HG03565 (cell line): Measurements from ENCODE around the gene MYD88.
A peak's percentile ranks its signal among the peaks of the same experiment; 100 is the strongest.

ENCODE experiments used
- ATAC-seq: cut with Tn5 transposase; IDR thresholded peaks from one replicate; pipeline ENCODE4 v1.9.1; 2021; ENCODE audit warnings: mild to moderate bottlenecking, moderate library complexity; ENCODE audit not compliant: unreplicated experiment

MYD88 gene

DNA sequence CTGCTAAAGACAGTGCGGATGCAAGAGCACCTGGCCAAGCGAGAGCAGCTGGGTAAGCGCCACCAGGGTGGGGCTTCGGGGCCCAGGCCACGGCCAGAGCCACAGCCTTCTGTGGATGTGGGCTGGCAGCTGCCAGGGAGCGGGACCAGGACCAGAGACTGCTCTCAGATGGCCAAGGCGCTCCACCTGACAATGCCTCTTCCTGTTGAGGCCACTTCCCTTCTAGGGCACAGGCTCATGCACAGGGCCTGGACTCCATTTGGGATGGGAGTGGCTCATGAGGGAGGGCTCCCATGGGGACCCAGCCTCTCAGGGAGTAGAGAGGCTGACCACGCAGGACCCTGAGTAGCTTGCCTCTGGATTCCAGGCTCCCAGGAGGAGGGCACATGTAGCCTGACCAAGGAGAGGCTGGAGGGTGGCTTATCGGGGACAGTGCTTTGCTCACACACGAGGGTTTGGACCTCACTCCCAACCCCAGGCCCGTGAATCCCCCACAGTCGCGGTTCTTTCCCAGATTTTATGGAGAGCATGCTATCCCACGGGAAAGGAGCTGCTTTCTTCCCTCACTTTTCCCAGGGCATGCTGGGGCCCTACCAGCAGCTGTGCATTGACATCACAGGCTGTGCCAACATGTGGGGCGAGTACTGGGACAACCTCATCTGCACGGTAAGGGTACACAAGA is 26.6 kb upstream of the MYD88 start:
- ATAC-seq: no peak

DNA sequence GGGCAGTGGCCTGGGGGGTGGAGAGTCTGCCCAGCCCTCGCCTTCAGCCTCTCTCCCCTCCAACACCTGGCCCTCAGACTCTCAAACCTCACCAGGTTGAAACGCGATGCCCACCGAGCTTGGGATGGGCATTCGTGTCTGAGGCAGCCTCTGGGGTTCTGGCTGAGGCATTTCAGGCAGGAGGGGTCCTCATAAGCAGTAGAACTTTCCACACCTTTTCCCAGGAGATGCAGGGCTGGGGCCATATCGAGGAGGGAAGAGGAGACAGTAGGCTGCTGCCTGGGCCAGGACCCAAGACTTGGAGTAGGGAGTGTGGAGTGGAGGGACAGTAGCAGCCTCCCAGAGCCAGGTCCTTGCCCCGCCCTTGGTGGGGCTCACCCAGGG is 26.1 kb upstream of the MYD88 start:
- no peak for ATAC-seq

DNA sequence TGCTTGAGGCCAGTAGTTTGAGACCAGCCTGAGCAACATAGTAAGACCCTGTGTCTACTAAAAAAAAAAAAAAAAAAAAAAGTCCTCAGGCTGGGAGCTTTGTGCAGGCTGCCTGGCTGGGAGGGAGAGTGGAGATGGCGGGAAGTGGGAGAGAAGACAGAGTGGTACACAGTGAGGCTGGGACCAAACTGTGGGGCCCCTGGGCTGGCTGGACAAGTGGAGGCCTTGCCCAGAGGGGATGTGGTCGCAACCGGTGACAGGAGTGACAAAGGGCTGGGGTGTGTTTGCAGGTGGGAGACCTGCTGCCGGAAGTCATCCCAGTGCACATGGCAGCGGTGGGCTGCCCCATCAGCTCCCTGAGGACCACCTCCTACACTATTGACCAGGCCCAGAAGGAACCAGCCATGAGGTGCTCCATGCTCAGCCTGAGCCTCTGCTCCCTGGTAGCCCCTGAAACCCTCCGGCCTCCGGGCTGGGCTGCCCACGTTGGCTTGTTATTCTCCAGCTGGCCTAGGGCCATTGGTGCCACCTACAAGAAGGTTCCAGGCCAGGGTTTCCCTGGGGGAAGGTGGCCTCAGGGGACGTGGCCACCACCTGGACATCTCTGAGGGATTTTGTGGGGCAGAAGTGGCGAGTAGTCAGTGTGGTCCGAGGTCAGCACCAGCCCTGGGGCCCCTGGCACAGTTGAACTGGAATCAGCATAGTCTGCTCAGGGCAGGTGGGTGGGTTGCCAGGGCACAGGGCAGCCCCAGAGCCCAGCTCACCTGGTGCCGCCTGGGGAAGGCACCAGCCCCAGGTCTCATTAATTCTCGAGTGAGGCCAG is 24.2 kb upstream of the MYD88 start:
- ATAC-seq: no peak

DNA sequence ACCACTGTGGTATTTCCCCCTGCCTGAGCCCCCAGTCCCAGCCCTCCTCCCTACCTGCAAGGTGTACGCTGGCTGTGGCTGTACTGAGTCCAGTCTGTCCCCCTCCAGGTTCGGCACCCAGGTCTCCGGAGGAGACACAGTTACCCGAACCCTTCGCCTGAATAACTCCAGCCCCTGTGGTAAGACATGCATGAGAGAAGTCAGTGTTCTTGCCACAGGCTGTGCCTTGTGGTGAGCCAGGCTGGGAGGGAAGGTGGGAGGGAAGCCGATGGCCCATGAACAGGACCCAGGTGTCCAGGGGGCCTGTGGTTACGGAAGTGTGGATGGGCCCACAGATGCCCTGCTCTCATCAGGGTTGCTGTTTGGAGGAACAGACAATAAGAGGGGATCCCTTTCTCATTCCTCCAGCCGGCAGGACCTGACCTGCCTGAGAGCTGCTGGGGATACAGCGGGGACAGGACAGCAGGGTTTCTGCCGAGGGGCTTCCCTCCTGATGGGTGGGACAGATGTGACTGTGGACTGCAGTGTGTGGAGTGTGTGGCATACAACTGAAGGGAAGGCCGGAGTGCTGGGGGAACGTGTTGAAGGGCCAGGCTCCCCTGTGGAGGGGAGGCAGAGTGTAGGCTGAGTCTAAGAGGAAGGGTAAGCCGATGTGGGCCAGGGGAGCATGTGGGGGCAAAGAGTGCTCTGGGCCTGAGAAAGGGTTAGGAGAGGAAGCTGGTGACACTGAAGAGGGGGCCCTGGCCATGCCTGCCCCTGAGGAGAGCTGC is 23.4 kb upstream of the MYD88 start:
- ATAC-seq: no peak

DNA sequence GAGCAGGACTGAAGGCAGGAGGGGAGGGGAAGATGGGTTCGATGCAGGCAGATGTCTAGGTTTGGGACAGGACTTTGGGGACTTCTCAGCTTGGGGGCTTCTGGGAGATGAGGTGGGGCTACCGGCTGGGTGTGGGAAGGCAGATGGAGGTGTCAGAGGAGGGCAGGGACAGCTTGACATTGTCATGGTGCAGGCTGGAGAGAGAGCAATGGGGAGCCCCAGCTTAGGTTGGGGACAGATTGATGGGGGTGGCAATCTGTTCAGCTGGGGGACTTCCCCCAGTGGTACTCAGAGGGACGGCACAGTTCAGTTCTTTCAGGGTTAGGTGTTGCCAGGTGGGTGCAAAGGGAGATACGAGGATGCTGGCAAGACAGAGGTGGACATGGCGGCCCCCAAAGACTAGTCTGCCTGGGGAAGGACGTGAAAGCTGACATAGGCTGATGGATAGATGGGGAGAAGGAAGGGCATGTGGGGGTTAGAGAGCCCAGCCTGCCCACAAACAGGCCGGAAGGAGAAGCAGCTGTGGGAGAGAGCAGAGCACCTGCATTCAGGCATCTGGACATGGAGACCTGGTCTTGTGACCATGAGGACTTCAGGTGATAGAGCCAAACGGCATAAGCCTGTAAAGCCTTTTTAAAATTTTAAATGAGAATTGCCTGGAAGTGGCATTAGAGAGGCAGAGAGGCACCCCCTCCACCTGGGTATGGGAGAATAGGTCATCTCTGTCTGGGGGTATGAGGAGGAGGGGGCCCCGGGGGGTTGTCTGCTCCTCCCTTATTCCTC is 22.6 kb upstream of the MYD88 start:
- ATAC-seq: no peak

DNA sequence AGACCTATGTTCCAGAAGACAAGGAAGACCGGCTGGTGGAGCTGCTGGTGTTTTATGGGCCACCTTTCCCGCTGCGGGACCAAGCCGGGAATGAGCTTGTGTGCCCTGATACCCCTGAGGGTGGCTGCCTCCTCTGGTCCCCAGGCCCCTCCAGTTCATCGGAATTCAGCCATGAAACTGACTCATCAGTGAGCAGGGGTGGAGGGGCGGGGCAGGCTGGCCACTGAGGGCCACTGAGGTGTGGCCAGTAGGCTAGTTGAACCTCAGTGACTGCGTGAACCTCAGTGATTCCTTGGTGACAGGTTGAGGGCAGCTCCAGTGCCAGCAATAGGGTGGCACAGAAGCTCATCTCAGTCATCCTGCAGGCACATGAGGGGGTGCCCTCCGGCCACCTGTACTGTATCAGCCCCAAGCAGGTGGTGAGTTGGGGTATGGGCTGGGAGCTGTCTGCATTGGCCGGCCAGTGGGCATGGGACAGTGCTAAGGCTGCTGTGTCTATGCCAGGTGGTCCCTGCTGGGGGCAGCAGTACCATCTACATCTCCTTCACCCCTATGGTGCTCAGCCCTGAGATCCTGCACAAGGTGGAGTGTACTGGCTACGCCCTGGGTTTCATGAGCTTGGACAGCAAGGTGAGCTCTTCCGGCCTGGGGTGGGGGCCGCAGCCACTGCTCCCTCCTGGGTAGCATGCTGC is 21.8 kb upstream of the MYD88 start:
- ATAC-seq: no peak

DNA sequence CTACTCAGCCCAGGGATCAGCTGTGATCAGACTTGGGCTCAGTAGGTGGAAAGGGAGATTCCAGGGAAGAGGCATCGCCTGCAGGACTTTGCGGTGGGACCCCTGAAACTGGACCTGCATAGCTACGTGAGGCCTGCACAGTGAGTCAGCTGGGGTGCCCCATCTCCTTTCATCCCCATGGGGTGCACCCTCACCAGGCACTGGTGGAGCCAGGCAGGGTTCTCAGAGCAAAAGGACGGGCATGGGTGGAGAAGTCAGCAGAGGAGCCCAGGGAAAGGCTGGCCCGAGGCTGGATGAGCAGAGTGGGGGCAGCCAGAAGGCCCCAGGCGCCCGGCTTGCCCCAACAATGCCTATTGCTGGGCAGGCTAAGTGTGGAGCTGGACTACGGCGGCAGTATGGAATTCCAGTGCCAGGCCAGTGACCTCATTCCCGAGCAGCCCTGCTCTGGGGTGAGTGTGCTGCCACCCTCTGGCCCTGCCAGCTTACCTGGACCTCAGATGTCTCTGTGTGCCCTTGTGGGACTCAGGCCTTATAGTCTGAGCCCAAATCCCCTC is 21.2 kb upstream of the MYD88 start:
- ATAC-seq: no peak

DNA sequence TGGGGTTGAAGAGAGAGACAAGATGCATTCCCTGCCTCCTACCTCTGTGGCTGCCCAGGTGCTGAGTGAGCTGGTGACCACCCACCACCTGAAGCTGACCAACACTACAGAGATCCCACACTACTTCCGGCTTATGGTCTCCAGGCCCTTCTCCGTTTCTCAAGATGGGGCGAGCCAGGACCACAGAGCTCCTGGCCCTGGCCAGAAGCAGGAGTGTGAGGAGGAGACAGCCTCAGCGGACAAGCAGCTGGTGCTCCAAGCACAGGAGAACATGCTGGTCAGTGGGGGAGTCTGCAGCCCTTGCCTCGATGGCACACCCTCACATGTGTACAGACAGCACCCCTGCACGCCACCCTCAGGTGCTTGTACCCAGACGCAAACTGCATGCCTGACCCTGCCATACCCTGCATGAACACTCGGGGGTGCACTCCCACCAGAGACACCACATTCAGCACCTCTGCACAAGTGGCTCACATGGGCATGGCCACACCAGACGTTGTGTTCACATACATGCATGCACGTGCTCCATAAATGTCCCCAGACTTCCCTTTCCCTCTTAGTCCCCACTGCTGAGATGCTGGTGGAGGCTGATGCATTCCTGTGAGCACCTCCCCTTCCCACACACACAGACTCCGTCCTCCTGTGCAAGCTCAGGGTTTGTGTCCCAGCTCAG is 20.6 kb upstream of the MYD88 start:
- ATAC-seq: peak; percentile 74

DNA sequence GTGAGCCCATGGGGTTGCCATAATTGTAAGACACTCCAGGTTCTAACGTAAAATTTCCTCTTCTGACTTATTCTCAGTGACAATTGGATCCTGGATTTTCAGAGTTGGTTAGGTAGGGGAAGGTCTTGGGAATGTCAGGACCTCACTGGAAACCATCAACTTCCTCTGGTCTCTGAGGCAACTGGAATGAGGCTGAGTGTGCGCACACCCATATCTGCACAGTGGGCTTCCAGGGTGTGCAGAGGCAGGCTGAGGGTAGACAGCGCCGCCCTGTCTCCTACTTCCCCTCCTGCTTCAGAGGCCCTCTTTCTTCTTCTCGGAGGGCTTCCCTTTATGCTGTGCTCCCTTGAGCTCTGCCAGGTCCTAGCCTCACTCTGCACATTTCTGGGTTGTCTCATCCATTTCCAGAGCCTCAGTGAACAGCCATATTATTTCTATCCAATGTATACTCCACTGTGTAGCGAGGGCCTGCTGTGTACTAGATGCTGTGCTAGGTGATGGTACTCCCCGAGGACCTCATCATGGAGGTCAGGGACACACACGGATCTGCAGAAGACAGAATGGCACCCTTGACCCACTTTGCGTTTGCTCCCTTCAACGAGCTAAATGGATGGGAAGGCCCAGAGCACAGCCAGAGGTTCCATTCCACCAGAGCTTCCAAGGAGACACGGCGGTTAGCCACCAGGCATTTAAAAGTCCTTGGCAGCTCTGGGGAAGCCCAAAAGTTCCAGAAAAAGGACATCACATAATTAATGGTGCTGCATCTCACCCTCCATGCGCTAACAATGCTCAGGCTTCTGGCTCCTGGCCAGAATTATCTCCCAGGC is 19.8 kb upstream of the MYD88 start:
- ATAC-seq: no peak

DNA sequence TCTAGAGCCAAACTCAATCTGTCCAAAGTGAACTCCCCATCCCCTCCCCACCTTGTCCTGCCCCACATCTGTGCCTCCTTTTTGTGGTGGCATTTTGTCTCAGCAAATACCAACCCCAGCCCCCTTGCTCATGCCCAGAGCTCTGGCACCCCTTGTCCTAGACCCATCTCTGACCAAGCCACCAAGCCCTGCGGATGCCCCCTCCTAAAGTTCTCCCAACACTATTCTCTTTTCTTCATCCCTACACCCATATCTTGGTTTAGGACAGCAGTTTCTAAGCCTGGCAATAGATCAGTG is 19.3 kb upstream of the MYD88 start:
- no peak for ATAC-seq

DNA sequence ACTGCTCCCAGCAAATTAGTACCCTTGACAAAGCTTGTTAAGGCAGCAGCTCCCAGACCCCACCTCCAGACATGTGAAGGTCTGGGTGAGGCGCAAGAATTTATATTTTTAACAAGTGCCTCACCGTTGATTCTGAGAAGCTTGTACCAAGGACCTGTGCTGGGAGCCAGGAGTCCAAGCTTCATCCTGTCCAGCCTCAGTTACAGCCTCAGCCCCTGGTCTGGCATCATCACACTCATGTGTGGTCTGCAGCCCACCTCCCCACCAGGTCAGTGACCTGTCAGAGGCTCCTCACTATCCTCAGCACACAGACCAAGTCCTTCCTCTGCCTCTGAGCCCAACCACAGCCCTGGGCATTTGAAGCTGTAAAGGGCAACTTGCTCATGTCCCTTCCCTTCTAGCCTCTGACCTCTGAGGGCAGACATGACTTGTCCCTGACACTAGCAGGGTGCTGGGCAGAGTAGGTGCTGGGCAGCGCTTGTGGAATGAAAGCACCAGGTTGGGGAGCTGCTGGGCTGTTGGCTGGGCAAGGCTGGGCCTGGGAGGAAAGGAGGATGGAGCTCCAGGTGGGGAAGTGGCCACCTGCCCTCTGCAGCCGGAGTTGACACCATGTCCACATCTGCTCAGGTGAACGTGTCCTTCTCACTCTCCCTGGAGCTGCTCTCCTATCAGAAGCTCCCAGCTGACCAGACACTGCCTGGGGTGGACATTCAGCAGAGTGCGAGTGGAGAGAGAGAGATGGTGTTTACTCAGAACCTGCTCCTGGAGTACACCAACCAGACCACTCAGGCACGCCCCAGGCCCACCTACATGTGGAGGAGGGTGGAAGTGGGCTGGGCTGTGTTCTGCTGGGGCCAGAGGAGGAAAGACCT is 18.4 kb upstream of the MYD88 start:
- no peak for ATAC-seq

DNA sequence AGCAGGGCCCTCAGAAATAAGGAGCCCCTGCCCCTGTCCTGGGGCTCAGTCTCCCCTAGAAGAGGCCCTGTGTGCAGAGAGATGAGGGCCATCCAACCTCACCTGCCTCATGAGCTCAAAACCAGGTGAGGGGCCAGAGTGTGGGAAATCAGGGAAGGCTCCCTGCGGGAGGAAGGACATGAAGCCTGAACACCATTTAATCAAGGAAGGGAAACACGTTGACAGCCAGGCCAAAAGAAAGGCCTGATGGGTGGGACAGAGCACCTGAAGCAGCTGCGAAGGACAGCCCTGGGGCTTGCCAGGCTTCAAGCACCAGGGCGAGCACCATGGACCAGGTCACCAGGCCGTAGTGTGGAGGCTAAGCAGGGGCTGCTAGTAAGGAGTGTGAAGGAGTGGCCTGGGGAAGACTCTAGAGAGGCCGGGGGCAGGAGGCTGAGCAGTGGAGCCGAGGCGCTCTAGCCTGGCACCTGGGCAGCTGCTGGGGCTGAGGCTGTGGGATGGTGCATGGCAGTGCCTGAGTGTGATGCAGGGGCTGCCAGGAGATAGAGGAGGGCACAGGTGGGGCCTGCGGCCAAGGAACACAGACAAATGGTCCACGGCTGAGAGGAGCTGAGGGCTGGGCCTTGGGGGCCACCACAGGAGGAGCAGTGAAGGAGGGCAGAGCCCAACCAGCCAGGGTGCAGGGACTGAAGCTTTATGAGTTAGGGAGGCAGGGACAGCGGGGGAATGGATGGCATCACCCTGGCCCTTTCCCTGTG is 17.6 kb upstream of the MYD88 start:
- ATAC-seq: no peak

DNA sequence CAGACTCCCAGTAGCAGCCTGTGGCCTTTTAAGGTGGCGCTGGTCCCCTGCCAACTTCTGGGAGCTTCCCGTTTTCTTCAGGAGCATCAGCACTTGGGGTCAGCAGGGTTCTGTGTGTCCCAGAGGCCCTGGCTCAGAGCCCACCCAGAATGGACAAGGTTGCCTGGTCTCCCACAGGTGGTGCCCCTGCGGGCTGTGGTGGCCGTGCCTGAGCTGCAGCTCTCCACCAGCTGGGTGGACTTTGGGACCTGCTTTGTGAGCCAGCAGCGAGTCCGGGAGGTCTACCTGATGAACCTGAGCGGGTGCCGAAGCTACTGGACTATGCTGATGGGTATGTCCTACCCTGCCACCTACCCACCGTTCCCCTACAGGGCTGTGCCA is 17.0 kb upstream of the MYD88 start:
- no peak for ATAC-seq

DNA sequence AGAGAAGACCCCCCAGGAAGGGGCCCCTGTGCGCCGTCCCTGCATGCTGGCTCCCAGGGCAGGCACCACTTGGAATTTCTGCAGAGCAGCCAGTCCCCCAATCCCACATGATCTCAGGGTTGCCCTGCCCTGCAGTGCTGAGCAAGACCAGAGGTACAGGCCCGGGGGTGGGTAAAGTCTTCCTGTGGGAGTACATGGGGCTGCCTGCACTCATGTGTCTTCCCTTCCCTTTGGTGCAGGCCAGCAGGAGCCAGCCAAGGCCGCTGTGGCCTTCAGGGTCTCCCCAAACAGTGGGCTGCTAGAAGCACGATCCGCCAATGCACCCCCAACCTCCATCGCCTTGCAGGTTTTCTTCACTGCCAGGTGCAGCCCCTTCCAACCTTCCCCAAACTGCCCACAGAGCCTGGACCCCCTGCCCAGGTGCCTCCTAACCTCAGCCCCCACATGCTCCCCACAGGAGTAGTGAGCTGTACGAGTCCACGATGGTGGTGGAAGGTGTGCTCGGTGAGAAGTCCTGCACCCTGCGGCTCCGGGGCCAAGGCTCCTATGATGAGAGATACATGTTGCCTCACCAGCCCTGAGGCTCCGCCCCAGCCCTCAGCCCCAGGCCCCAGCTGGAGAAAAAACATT is 16.5 kb upstream of the MYD88 start:
- ATAC-seq: no peak

DNA sequence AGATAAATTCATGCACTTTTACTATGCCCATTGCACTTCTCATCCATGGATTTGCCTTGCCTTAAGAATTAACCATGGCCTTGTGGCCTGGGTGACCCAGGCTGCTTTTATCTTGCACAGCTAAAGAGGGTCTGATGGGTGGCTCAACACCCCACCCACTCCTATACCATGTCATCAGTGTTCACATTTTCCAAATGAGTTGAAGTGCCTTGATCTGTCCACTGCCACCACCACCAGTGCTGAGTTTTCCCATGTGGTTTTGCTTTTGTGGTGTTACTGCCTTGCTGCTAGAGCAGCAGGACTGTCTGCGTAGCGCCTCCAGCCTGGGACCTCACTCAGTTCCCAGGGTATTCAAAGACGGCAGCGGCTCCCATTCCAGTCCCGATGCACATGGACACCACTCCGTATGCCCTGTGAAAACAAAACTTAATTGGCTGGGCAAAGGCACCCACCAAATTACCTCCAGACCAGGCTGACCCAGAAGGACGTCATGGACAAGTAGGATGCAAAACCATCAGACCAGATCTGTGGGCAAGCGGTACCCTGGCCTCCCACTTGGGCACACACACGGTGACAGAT is 15.7 kb upstream of the MYD88 start:
- ATAC-seq: no peak

DNA sequence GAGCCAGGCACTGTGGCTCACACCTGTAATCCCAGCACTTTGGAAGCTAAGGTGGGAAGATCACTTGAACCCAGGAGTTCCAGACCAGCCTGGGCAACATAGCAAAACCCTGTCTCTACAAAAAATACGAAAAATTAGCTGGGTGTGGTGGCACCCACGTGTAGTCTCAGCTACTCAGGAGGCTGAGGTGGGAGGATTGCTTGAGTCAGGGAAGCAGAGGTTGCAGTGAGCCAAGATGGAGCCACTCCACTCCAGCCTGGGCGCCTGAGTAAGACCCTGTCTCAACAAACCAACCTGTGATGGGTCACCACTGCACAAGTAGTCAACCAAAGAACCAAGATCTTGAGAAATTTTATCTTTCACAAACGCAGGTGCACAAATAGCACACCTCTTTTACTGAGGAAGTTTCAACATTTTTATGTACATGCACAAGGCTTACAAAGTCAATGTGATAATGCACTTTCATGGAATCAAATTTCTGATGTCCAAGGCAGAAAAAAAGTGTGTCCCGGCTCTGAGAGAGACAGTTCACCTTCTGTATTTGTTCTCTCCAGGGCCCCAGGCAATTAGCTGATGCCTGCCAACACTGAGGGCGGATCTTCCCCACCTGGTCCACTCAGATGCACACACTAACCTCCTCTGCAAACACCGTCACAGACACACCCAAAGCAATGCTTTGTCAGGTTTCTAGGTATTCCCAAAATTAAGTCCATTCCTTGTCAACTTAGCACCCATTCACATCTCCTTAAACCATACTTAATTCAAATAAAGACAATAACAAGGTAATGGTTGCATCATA is 13.9 kb upstream of the MYD88 start:
- no peak for ATAC-seq
